Panc1 (cell line): ENCODE results near the gene TINAGL1. TPM values are rescaled to one million over a fixed set of nuclear protein-coding genes. Genes with fewer than 3 reads are reported as not detected.

Experiments
- ATAC-seq: fragments of 200-7000 bp; cut with Tn5 transposase; 2 replicates; pipeline ENCODE4 v1.9.1; 2020; ENCODE audit warnings: mild to moderate bottlenecking, moderate library complexity
- BruUV-seq: library from RNA; stranded (reverse); fragments of 400-500 nt; replicated peaks from 2 replicates; lab custom pipeline; 2021; lab: Mats Ljungman, UMichigan
- CTCF ChIA-PET: fragments of 300-600 bp; sonication (Branson Sonifier 250); formaldehyde crosslinking; loops from one replicate; lab custom pipeline; 2022; ENCODE audit warnings: antibody characterized with exemption; lab: Charles Lee
- POLR2A ChIA-PET: fragments of 300-600 bp; sonication (Branson Sonifier 250); formaldehyde crosslinking; loops from one replicate; lab custom pipeline; 2022; ENCODE audit warnings: antibody characterized with exemption; lab: Charles Lee
- DNase-seq: peaks from one replicate; pipeline ENCODE4 v3.0.0-alpha.2; 2010; ENCODE audit warnings: low read depth, low spot score
- H3K27ac ChIP-seq: 2 replicates; pipeline ENCODE4 v1.5.1; 2011; ENCODE audit warnings: mild to moderate bottlenecking, low read length, inconsistent platforms
- H3K27me3 ChIP-seq: fragments of 200-500 bp; sonication (Bioruptor generic); 2 replicates; pipeline ENCODE4 v1.6.0; 2014; ENCODE audit warnings: low read length, inconsistent platforms; ENCODE audit not compliant: control insufficient read depth, insufficient read depth
- H3K36me3 ChIP-seq: fragments of 200-500 bp; sonication (Bioruptor generic); 2 replicates; pipeline ENCODE4 v1.5.1; 2014; ENCODE audit warnings: inconsistent platforms, mild to moderate bottlenecking, low read length, moderate library complexity; ENCODE audit not compliant: control insufficient read depth, insufficient read depth
- H3K4me1 ChIP-seq: 2 replicates; pipeline ENCODE4 v1.5.1; 2011; ENCODE audit warnings: inconsistent platforms, mild to moderate bottlenecking, low read length, moderate library complexity; ENCODE audit not compliant: control insufficient read depth, insufficient read depth
- H3K4me3 ChIP-seq, 2 experiments: 2 replicates each; pipeline ENCODE4 v1.5.1; 2011 to 2012; ENCODE audit warnings: low read depth in 2 of 2, low read length in 2 of 2, mild to moderate bottlenecking in 2 of 2, inconsistent platforms in 1 of 2, moderate library complexity in 1 of 2
- H3K9me3 ChIP-seq: fragments of 200-500 bp; sonication (Bioruptor generic); 2 replicates; pipeline ENCODE4 v1.5.1; 2014; ENCODE audit warnings: low read depth, mild to moderate bottlenecking, inconsistent platforms, low read length, moderate library complexity; ENCODE audit not compliant: control insufficient read depth, insufficient read depth
- POLR2AphosphoS5 ChIP-seq: IDR thresholded peaks from 2 replicates; pipeline ENCODE4 v1.6.1; 2012; ENCODE audit warnings: mild to moderate bottlenecking, low read depth, low read length, moderate library complexity
- SIN3A ChIP-seq: IDR thresholded peaks from 2 replicates; pipeline ENCODE4 v1.6.1; 2012; ENCODE audit warnings: low read depth, mild to moderate bottlenecking, low read length, moderate library complexity, borderline replicate concordance; ENCODE audit not compliant: insufficient read depth
- TCF7L2 ChIP-seq: IDR thresholded peaks from 2 replicates; pipeline ENCODE4 v1.6.1; 2011; ENCODE audit warnings: mild to moderate bottlenecking, low read depth, low read length, inconsistent platforms
- in situ Hi-C: cut with HindIII; loops from 2 replicates; pipeline ENCODE4 v1.10.0; 2016; ENCODE audit warnings: low sequenced_read_pairs, low pct_unique_long_range_greater_than_20kb
- intact Hi-C: fragments of 100-400 bp; cut with micrococcal nuclease; formaldehyde crosslinking; loops from one replicate; pipeline ENCODE4 v1.10.0; 2022; ENCODE audit not compliant: unreplicated experiment
- total RNA-seq: library from RNA; stranded (reverse); gene quantifications from one replicate; pipeline ENCODE4 v1.2.1, GENCODE V29; 2021; ENCODE audit not compliant: unreplicated experiment
- TF ChIP-seq, protein P1 (sequence below): fragments of 450-650 bp; IDR thresholded peaks from 2 replicates; pipeline ENCODE4 v1.5.1; 2017; ENCODE audit warnings: mild to moderate bottlenecking
- TF ChIP-seq, protein P2 (sequence below), 2 experiments: IDR thresholded peaks; 2 replicates each; pipeline ENCODE4 v1.6.1; 2011 to 2012; ENCODE audit warnings: low read depth in 2 of 2, control low read depth in 1 of 2, low read length in 1 of 2, mild to moderate bottlenecking in 1 of 2, moderate library complexity in 1 of 2; ENCODE audit not compliant: insufficient read depth in 1 of 2

The TINAGL1 gene
- total RNA-seq, 1 experiment from 2014 or later: 6.1 TPM

DNA sequence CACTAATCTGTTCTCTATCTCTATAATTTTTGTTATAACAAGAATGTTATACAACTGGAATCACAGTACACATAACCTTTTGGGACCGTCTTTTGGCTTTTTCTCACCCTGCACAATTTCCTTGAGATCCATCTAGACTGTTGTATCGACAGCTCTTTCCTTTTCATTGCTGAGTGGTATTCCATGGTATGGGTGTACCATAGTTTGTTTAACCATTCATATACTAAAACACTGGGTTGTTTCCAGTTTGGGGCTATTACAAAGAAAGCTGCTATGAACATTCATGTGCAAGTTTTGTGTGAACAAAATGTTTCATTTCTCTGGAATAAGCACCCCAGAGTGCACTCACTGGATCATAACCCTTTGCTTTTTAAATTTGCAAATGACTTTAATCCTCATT lies 25.8 kb downstream of the TINAGL1 start:
- Histone ChIP-seq H3K4me3 (no peak overlapping the region), H3K27me3 (no peaks in the 10 kb centered on the region; the same call in 1 of the 2 replicates), H3K27ac (no peak overlapping the region), H3K4me1 (no peaks in the 10 kb centered on the region), H3K36me3 (no peaks in the 10 kb centered on the region), H3K9me3 (no peaks in the 10 kb centered on the region)
- ATAC-seq (no peak), DNase-seq (no peak)
- ChIA-PET CTCF (no interaction called here), POLR2A (interaction anchor here (0.6 kb wide), 1 partner anchor 224 kb away, joined by 3 read pairs; no protein-coding TSS in a partner anchor)
- TF ChIP-seq SIN3A (no peak), TCF7L2 (no peak), POLR2AphosphoS5 (no peak)
- TF ChIP-seq, protein P1, sequence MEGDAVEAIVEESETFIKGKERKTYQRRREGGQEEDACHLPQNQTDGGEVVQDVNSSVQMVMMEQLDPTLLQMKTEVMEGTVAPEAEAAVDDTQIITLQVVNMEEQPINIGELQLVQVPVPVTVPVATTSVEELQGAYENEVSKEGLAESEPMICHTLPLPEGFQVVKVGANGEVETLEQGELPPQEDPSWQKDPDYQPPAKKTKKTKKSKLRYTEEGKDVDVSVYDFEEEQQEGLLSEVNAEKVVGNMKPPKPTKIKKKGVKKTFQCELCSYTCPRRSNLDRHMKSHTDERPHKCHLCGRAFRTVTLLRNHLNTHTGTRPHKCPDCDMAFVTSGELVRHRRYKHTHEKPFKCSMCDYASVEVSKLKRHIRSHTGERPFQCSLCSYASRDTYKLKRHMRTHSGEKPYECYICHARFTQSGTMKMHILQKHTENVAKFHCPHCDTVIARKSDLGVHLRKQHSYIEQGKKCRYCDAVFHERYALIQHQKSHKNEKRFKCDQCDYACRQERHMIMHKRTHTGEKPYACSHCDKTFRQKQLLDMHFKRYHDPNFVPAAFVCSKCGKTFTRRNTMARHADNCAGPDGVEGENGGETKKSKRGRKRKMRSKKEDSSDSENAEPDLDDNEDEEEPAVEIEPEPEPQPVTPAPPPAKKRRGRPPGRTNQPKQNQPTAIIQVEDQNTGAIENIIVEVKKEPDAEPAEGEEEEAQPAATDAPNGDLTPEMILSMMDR: no peak
- TF ChIP-seq, protein P2, sequence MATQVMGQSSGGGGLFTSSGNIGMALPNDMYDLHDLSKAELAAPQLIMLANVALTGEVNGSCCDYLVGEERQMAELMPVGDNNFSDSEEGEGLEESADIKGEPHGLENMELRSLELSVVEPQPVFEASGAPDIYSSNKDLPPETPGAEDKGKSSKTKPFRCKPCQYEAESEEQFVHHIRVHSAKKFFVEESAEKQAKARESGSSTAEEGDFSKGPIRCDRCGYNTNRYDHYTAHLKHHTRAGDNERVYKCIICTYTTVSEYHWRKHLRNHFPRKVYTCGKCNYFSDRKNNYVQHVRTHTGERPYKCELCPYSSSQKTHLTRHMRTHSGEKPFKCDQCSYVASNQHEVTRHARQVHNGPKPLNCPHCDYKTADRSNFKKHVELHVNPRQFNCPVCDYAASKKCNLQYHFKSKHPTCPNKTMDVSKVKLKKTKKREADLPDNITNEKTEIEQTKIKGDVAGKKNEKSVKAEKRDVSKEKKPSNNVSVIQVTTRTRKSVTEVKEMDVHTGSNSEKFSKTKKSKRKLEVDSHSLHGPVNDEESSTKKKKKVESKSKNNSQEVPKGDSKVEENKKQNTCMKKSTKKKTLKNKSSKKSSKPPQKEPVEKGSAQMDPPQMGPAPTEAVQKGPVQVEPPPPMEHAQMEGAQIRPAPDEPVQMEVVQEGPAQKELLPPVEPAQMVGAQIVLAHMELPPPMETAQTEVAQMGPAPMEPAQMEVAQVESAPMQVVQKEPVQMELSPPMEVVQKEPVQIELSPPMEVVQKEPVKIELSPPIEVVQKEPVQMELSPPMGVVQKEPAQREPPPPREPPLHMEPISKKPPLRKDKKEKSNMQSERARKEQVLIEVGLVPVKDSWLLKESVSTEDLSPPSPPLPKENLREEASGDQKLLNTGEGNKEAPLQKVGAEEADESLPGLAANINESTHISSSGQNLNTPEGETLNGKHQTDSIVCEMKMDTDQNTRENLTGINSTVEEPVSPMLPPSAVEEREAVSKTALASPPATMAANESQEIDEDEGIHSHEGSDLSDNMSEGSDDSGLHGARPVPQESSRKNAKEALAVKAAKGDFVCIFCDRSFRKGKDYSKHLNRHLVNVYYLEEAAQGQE (IDR thresholded peaks at IDR 0.05; ENCODE audit: insufficient read depth in 1 of 2, low read depth in 2 of 2, low read length in 1 of 2): no peak
- no TSS peak for BruUV-seq
- intact Hi-C loops (no loop called here), in situ Hi-C loops (no loop called here)

DNA sequence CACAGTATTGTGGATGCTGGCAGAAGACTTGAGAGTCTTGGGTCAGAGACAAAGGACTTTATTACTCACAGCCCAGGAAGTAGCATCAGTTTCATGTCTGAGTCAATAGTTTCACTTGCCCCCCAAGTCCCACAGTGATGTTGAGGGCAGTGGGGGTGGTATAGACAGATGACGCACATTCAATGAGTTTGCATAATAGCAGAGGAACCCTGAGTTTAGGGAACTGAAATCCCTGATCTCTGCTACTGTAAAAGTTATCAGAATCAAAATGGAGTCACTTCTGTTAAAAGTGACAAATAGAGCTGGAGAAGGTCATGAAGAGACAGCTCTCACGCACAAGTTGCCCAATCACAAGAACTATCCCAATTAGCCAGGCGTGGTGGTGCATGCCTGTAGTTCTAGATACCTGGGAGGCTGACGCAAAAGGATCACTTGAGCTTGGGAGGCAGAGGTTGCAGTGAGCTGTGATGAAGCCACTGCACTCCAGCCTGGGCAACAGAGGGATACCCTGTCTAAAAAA lies 29.7 kb downstream of the TINAGL1 start:
- Histone ChIP-seq H3K27ac (no peak overlapping the region), H3K9me3 (no peaks in the 10 kb centered on the region), H3K4me3 (no peak overlapping the region), H3K4me1 (no peaks in the 10 kb centered on the region), H3K36me3 (no peaks in the 10 kb centered on the region), H3K27me3 (no peaks in the 10 kb centered on the region; the same call in 1 of the 2 replicates)
- in situ Hi-C loops (no loop called here), intact Hi-C loops (no loop called here)
- POLR2A ChIA-PET: no interaction called here
- DNase-seq (no peak), ATAC-seq (no peak)
- BruUV-seq: no TSS peak
- TF ChIP-seq TCF7L2 (no peak), POLR2AphosphoS5 (no peak), SIN3A (no peak)
- TF ChIP-seq, protein P1: no peak
- CTCF ChIA-PET: no interaction called here
